ENCODE measurements around the gene FZD10.

Gene FZD10

GRCh38 chr12:130132831-130133511, 29.3 kb upstream of the FZD10 start:
- no peak for DNase-seq (ENCODE audit: low spot score)

DNA sequence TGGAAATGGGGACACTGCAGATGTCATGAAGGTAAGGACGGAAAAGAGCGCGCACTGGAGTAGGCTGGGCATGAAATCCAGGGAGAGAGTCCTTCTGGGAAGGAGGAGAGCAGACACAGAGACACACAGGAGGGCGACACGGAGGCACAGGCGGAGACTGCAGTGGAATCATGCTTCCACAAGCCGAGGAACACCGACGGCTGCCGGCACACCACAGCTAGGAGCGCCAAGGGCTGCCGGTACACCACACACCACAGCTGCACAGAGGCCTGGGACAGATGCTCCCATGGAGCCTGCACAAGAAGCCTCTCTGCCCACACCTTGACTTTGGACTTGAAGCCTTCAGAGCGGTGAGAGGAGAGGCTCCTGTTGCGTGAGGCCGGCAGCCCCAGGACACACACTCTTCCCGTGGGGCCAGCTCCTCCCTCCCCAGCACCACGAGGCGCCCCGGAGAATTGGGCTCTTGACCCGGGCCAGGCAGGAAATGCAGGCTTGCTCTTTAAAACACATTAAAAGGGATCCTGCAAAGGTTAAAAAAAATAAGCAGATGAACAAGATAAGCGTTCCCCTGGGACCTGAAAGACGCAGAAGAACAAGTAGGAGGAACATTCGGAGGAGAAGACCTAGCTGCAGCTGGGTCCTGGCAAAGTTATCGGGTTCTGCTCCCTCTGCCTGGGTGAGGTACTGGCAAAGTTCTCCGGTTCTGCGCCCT, 28.3 kb upstream of the FZD10 start:
- DNase-seq (ENCODE audit: low spot score), result no peak

GRCh38 chr12:130134563-130134915, 27.7 kb upstream of the FZD10 start:
- no peak for DNase-seq (ENCODE audit: low spot score)

- no peak for DNase-seq (ENCODE audit: low spot score)
Observed at GRCh38 chr12:130136509-130137039, 25.7 kb upstream of the FZD10 start.

GRCh38 chr12:130137040-130138018, 24.9 kb upstream of the FZD10 start:
- no peak for DNase-seq (ENCODE audit: low spot score)

DNA sequence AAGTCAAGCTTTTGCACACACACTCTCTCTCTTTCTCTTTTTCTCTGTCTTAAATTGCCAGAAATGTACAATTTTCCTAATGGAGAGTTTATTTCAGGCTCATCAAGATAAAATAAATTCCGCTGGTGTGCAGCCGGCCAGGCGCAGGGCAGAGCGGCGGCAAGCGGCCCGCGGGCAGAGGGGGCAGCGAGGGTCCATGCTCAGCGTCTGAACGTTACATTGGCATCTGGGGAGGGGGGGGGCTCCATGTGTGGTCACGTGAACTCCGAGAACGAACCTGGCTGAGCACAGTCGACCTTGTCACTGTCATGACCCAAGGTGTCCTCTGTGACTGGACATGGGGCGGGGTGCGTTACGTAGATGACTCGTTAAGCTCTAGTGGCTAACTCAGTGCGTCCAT, 23.8 kb upstream of the FZD10 start:
- no peak for DNase-seq (ENCODE audit: low spot score)

GRCh38 chr12:130139567-130140421, 22.5 kb upstream of the FZD10 start:
- DNase-seq (ENCODE audit: low spot score), result no peak

DNA sequence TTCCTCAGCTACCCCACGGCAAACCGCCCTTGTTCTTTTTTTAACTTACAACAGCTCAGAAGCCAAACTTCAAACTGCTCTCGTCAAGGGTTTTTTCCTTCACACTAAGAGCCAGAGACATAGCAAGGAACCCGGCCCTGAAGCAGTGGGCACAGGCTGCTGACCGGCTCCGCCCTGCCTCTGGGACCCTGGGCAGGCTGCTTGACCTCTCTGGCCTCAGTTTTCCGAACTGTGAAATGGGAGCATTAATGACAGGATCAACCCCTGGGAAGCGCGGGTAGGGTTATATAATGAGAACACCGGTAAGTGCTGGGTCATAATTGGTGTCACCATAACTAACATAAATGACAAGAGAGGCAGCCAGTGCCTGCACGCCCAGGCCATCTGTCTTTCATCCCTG, 21.2 kb upstream of the FZD10 start:
- DNase-seq (ENCODE audit: low spot score), result no peak

DNA sequence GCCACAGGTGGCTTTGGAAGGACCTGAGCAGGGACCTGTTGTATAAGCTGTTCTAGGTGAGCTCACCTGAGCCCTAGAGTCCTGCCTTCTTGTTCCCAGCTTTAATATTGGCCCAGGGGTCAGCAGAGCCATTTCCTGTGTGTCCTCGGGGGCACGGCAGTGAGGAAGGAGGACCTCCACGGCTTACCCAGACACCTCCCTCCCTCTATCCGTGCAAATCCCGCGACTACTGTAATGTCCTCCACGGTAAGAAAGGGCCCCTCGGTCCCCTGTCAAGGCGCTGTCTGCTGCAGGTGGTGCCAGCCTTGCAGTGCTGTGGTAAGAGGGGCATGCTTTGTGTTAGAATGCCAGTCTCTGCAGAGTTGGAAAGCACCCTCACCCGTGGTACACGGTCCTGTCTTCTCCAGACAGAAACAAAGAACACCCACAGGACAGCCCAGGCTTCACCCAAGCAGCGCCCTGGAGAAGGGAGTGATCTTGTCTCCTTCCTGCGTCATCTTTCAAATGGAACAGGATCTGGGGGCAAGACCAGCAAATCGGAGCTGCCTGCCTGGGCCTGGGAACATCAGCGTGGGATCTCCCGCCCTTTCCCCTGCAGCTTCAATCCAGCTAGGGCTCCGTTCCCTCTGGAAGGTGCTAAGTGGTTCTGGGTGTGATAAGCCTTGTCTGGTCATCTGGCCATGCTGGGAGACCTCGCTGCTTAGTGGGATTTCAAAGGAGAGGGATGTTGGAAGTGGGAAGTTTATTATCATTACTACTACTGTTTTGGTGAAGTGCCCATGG, 20.2 kb upstream of the FZD10 start:
- DNase-seq (ENCODE audit: low spot score), result no peak

GRCh38 chr12:130142736-130143135, 19.5 kb upstream of the FZD10 start:
- no peak for DNase-seq (ENCODE audit: low spot score)

GRCh38 chr12:130143136-130143535, 19.1 kb upstream of the FZD10 start:
- no peak for DNase-seq (ENCODE audit: low spot score)

GRCh38 chr12:130144256-130144655, 18.0 kb upstream of the FZD10 start:
- DNase-seq (ENCODE audit: low spot score), result no peak

DNA sequence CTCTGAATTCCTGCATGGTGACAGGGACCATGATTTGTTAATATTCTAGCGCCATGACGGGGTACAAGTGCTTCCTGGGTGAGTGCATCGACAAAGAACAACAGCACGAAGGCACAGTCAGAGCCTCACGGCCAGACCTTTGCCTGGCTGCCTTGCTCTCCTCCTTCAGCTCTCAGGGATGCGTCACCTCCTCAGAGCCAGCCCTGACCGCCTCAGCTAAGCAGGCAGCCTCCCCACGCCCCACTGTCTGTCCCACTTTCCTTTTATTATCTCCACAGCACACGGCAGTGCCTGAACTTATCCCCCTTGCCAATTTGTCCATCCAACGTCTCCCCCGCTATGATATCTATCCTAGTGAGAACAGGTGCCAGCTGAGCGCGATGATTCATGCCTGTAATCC, 16.5 kb upstream of the FZD10 start:
- DNase-seq (ENCODE audit: low spot score), result no peak

DNA sequence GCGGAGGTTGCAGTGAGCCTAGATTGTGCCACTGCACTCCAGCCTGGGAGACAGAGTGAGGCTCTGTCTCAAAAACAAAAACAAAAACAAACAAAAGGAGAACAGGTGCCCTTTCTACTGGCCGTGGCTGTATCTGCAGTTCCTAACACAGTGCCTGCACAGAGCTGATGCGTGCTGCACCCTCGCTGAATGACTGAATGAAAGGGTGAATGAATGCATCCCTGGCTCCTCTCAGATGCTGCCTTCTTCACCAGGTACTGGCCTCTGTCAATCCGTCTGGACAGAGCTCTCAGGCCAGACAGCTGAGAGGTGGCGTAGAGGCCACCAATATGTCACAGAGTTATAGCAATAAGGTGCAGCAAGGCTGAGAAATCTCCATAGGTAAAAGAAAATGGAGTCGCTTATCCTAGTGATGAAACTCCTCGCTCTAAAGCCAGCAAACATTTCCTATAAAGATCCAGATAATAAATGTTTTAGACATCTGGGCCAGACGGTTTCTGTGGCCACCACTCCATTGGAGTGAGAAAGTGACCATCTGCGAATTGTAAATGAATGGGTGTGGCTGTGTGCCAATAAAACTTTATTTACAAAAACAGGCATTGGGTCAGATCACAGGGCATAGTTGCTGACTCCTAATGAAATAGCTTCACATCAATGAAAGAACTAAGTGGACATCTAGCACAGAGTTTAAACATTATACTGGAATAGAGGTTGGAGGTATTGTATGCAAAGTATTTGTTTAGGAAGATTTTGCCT, 15.9 kb upstream of the FZD10 start:
- DNase-seq (ENCODE audit: low spot score), result no peak

GRCh38 chr12:130147875-130148596, 14.2 kb upstream of the FZD10 start:
- no peak for DNase-seq (ENCODE audit: low spot score)

DNA sequence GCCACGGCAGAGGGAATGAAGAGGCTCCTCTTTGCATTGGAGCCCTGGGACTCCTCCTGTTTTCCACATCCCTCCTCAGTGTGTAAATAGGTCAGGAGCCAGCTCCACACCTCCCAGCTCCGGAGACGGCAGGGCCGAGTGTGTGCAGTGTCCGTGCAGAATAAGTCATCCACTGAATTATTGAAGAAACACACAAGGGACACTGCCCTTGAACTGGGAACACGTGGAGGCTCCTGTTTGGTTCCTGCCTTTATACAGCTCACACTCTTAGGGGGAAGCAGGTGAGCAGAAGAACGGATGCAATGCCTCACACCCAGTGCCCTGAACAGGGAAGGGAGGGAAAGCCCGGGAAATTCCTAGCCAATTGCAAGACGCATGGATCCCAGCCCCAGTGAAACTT, 10.4 kb upstream of the FZD10 start:
- DNase-seq (ENCODE audit: low spot score), result no peak

DNA sequence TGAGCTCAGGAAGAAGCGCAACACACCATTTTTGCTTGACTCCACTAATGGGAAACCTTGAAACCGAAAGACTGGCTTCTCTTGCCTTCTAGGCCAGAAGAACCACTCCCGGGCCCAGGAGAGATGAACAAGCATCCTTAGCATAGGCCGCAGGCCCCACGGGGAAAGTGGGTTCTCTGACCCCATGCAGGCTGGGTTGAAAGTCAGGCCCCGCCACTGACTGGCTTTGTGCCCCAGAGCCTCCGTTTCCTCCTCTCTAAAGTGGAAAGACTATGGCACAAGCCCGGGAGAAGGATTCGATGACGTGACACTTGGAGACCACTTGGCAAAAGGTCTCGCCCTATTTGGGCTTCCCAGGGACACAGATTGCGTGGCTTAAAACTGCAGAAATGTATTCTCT, 9.9 kb upstream of the FZD10 start:
- DNase-seq (ENCODE audit: low spot score), result no peak

GRCh38 chr12:130153803-130154202, 8.5 kb upstream of the FZD10 start:
- DNase-seq (ENCODE audit: low spot score), result no peak

All from HuH-7 (cell line).